ENCODE results near the gene CD33. TPM values are rescaled to one million over a fixed set of nuclear protein-coding genes. Genes with fewer than 3 reads are reported as not detected.
"Not testable (repeated sequence)": the region's sequence is repeated elsewhere in the genome, so short reads cannot be mapped to it uniquely, and the experiment has no call there.

The CD33 gene
- 1.3 TPM for total RNA-seq

DNA sequence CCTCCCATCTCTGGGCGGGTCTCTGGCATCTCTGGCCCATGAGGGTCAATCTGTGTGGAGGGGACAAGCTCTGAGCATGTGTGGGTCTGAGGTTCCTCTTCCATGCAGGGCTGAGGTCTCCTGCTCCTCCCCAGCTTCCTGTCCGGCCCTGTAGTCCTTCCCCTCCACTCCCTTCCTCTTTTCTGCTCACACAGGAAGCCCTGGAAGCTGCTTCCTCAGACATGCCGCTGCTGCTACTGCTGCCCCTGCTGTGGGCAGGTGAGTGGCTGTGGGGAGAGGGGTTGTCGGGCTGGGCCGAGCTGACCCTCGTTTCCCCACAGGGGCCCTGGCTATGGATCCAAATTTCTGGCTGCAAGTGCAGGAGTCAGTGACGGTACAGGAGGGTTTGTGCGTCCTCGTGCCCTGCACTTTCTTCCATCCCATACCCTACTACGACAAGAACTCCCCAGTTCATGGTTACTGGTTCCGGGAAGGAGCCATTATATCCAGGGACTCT, at the start of gene CD33:
TSS of gene CD33 (plus strand) at position 183 of the 496 bp plus-strand sequence. CDS start at position 222, 39 bp downstream.
- DNase-seq (ENCODE audit: low spot score in 2 of 2); H3K36me3 ChIP-seq; H3K27ac ChIP-seq; H3K27me3 ChIP-seq; H3K4me1 ChIP-seq; intact Hi-C loops (cut with DNase I); H3K9me3 ChIP-seq: not testable (repeated sequence)
- peak within 1 kb of the TSS in 1 of 2 donors; percentile 31 for H3K4me3 ChIP-seq

DNA sequence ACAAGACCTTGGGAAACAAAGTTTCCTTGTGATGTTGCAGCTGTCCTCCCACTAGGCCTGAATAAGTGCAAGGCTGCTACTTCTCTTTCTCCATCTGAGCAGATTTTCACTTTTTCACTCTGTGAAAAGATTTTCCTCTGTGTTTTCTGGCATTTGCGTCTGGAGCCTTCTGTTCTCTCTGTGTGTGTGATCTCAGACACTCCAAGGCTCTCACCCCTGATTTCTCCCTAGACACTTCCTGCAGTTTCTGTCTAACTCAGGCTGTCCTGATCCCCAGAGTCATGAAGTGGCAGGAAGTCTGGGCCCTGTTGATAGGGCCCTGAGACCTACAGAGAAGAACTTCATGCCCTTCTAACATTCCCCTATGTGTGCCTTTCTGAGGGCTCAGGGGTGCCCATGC, 45.6 kb upstream of the CD33 start:
- H3K27me3 ChIP-seq = no peaks in the 10 kb centered on the region
- H3K4me1 ChIP-seq = no peaks in the 10 kb centered on the region
- intact Hi-C loops (cut with DNase I) = no loop called here
- H3K9me3 ChIP-seq = no peaks in the 10 kb centered on the region
- no peak for DNase-seq (ENCODE audit: low spot score in 2 of 2)
- no peak overlapping the region for H3K4me3 ChIP-seq
- H3K27ac ChIP-seq = no peak overlapping the region
- H3K36me3 ChIP-seq = no peaks in the 10 kb centered on the region
- no peak for TF ChIP-seq CTCF (IDR thresholded peaks at IDR 0.05)

DNA sequence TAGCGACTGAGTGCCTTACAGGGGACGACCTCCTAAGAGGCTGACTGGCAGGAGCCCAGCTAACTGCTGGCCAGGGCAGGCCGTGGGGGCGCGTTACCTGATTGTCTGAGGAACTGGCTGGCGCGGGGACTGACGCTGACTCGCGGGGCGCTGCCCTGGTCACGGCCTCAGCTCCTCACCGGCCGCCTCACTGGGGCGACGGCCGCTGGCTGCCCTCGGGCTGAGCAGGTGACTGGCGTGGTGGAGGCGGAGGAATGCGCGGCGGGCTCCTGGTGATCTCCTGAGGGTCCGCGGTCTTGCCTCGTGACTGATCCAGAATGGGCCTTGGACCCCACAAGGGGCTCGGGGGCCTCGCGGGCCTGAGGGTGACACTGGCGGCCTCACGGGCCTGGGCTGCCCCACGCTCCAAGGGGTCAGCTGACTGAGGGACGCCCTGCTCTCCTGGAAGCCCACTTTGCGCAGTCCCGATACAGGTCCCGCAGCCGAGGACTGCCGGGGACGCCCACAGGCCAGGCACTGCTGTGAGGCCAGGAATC, 43.4 kb upstream of the CD33 start:
- DNase-seq (ENCODE audit: low spot score in 2 of 2) = no peak
- intact Hi-C loops (cut with DNase I) = no loop called here
- H3K27ac ChIP-seq = no peak overlapping the region
- no peaks in the 10 kb centered on the region for H3K27me3 ChIP-seq
- H3K4me3 ChIP-seq = no peak overlapping the region
- no peaks in the 10 kb centered on the region for H3K36me3 ChIP-seq
- H3K9me3 ChIP-seq = no peaks in the 10 kb centered on the region
- TF ChIP-seq CTCF (IDR thresholded peaks at IDR 0.05) = no peak
- no peaks in the 10 kb centered on the region for H3K4me1 ChIP-seq

GRCh38 chr19:51181913-51182419, 42.9 kb upstream of the CD33 start:
- H3K9me3 ChIP-seq = no peaks in the 10 kb centered on the region
- DNase-seq (ENCODE audit: low spot score in 2 of 2) = no peak
- H3K27ac ChIP-seq = no peak overlapping the region
- H3K36me3 ChIP-seq = no peaks in the 10 kb centered on the region
- intact Hi-C loops (cut with DNase I) = no loop called here
- H3K4me1 ChIP-seq = no peaks in the 10 kb centered on the region
- H3K4me3 ChIP-seq = no peak overlapping the region
- no peaks in the 10 kb centered on the region for H3K27me3 ChIP-seq
- no peak for TF ChIP-seq CTCF (IDR thresholded peaks at IDR 0.05)

DNA sequence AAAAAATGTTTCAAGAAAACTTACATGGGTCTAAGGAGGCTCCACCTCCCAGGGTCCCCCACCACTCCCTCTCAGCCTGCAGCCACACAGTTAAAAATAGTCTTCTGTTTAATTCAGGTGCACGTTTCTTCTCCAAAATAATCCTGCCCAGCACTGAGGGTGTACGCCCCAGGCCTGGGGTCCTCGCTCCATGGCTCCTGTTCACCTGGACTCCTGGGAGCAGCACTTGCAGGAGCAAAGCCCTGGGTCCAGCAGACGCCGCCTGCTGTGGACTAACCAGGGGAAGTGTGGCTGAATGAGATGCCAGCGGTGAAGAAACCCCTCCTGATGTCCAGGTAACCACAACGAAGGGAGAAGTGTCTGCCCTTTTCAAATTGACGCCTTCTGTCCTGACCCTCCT, 41.3 kb upstream of the CD33 start:
- H3K27ac ChIP-seq = no peak overlapping the region
- no peaks in the 10 kb centered on the region for H3K27me3 ChIP-seq
- intact Hi-C loops (cut with DNase I) = no loop called here
- TF ChIP-seq CTCF (IDR thresholded peaks at IDR 0.05) = no peak
- H3K4me1 ChIP-seq = no peaks in the 10 kb centered on the region
- H3K9me3 ChIP-seq = no peaks in the 10 kb centered on the region
- no peaks in the 10 kb centered on the region for H3K36me3 ChIP-seq
- H3K4me3 ChIP-seq = no peak overlapping the region
- DNase-seq (ENCODE audit: low spot score in 2 of 2) = no peak

GRCh38 chr19:51185069-51185867, 39.6 kb upstream of the CD33 start:
- no peaks in the 10 kb centered on the region for H3K9me3 ChIP-seq
- intact Hi-C loops (cut with DNase I) = no loop called here
- H3K4me1 ChIP-seq = no peaks in the 10 kb centered on the region
- DNase-seq (ENCODE audit: low spot score in 2 of 2) = no peak
- no peak overlapping the region for H3K4me3 ChIP-seq
- H3K27ac ChIP-seq = no peak overlapping the region
- H3K27me3 ChIP-seq = no peaks in the 10 kb centered on the region
- no peak for TF ChIP-seq CTCF (IDR thresholded peaks at IDR 0.05)
- H3K36me3 ChIP-seq = no peaks in the 10 kb centered on the region
